GM20000 (cell line): ENCODE measurements around the gene ENDOV.

Source experiments
- DNase-seq: peaks from one replicate; pipeline ENCODE4 v3.0.0; 2012; ENCODE audit warnings: low spot score
- TF ChIP-seq, protein P1 (sequence below): IDR thresholded peaks from 2 replicates; pipeline ENCODE4 v1.5.1; 2012; ENCODE audit warnings: mild to moderate bottlenecking, control low read depth; ENCODE audit errors: extremely low read depth, missing control alignments

ENDOV gene

DNA sequence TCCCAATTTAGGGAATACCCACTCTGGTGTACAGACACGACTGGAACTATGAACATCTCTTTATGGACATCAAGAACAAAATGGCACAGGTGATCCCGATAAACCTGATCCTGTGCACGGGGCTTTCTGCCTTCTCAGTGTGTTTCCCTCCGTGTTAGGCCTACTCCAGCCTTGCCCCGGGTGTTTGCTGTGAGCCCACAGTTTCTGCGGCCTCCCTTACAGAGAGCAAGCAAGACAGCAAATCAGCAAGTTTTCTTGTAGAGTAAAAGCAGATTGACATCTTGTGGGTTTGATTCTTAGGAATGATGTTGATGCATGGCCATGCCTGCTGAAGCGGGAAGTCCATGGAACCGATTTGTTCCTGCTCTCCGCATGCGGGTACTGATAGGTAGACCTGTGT lies 26.4 kb upstream of the ENDOV start:
- TF ChIP-seq, protein P1, sequence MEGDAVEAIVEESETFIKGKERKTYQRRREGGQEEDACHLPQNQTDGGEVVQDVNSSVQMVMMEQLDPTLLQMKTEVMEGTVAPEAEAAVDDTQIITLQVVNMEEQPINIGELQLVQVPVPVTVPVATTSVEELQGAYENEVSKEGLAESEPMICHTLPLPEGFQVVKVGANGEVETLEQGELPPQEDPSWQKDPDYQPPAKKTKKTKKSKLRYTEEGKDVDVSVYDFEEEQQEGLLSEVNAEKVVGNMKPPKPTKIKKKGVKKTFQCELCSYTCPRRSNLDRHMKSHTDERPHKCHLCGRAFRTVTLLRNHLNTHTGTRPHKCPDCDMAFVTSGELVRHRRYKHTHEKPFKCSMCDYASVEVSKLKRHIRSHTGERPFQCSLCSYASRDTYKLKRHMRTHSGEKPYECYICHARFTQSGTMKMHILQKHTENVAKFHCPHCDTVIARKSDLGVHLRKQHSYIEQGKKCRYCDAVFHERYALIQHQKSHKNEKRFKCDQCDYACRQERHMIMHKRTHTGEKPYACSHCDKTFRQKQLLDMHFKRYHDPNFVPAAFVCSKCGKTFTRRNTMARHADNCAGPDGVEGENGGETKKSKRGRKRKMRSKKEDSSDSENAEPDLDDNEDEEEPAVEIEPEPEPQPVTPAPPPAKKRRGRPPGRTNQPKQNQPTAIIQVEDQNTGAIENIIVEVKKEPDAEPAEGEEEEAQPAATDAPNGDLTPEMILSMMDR: no peak
- DNase-seq: no peak

DNA sequence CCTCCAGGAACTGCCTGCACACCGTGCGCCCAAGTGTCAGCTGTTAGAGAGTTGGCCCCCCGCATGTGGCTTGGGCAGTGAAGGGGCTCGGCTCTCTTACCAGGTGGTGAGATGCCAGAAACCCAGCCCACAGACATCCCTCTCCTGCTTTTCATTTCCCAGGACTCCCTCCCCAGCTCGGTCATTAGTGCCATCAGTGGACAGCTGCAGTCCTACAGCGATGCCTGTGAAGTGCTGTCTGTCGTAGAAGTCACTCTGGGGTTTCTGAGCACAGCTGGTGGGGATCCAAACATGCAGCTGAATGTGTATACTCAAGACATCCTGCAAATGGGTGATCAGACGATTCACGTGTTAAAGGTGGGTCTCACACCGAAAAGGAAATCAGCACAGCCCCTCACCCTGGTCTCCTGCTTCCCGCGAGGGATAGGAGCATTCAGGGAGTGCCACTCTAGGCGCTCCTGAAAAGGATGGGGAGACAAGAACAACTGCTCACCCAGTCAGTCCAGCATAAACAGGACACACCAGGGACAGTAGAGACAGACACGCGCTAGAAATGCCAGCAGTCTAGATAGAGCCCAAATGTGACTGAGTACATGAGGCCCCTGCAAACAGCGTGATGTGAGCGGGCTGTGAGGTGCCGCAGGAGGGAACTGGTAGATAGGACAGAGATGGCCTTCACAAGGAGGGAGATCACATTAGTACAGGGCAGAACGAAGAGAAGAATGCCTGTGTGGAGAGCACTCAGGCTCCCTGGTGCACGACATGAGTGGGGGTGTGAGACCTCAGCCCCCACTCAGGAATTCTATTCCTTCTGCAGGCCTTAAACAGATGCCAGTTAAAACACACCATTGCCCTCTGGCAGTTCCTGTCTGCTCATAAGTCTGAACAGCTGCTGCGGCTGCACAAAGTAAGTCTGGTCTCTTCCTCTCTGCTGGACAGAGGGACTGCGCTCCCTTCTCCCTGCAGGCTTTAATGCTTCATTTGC lies 25.7 kb upstream of the ENDOV start:
- TF ChIP-seq, protein P1: no peak
- DNase-seq: no peak

DNA sequence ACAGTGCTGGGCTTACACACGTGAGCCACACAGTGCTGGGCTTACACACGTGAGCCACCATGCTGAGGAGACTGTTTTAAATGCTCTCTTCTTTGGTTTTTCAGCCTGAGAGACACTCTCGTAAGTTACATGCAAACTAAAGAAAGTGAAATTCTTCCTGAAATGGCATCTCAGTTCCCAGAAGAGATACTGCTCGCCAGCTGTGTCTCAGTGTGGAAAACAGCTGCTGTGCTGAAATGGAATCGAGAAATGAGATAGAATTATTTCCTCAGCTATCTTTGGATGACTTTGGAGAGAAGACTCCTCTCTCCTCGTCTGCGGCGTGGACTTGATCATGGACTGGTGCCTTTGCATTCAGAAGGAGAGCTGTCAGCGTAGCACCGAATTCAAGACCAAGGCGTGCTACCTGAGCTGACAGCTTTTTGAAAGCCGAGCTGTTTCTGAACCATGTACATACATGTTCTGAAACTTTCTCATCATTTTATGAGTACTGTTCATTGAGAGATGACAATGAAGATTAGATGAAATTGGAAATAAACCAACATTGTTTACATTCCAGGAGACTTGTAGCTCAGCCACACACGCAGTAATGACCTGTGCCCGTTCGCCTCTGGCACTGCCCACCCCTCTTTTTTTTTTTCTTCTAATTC lies 21.6 kb upstream of the ENDOV start:
- TF ChIP-seq, protein P1: no peak
- DNase-seq: no peak

DNA sequence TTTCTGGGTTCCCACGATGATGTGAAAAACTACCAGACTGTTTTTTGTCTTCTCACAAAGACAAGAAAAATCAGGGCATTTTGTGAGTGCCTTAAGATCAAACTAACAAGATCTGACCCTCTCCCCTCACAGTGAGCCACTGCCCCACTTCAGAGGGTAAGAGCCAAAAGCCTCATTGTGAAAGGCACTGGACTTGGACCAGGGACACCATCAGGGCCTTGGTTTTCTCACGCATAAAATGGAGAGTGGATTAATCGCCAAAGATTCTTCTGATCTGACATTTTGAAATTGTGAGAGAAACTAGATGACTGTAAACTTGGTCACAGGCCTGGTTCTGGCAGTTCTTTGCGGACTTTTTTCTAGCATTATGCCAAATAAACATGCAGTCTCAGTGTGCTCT lies 21.0 kb upstream of the ENDOV start:
- TF ChIP-seq, protein P1: no peak
- no peak for DNase-seq

DNA sequence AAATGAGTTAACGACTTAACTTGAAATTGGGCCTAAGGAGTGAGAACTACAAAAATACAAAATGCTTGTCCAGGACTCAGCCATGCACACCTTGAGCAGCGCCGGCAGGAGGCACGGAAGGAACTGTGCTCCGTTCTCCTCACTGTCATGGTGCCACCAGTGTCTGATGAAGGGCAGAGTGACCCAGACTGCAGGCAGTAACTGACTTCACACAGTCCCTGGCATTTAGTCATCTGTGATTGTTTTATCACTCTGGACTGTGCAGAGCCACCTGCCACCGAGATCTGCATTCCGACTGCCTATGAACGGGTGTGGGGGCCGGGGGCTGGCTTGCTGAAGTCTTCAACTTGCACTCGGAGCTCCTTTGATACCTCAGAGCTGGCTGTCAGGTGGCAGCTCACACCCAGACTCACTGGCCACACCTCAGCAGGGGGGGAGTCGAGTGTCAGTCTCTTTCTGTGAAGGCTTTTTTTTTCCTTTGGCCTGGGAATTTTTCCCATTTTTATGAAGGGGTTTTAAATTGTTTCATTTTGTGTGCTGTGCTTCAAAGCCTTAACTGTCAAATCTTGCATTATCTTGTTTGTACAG lies 20.2 kb upstream of the ENDOV start:
- TF ChIP-seq, protein P1: no peak
- DNase-seq: no peak

DNA sequence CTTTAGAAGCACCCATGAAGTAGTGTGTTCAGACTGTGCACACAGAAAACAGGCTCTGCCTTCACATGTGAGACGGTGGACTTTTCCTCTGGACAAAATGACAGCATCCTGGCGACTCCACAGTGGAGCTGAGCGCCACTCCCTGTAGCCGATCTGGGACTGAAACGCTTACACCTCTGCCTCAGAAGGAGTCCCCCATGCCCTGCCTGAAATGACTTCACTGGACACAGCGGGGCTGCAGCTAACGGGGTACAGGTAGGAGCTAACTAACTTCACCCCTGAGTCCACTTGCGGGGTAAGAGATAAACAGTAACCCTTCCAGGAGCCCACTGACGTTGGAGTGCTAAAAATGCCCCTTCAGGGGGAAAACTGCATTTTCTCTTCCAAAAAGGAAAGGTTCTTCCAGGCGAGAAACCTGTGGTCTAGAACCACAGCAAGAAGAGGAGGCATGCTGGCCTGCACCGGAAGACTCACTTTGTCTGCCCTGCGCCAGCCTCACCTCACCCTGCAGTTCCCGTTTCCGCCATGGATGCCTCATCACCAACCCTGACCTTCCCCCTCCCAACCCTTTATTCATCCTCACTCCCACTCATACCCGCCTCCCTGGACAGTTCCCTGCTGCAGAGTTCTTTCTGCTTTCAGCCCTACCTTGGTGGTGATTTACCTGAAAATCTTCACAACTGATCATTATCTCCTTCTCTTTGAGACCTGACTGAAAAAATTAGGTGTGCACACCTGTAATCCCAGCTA lies 19.4 kb upstream of the ENDOV start:
- TF ChIP-seq, protein P1: no peak
- DNase-seq: no peak
